ENCODE results near the gene C9.
"Not testable (repeated sequence)": the region's sequence is repeated elsewhere in the genome, so short reads cannot be mapped to it uniquely, and the experiment has no call there.

Gene C9

GRCh38 chr5:39370555-39371366 lies 6.5 kb upstream of the C9 start:
- no peak for DNase-seq

- DNase-seq: no peak
Observed at GRCh38 chr5:39369123-39369815, 5.0 kb upstream of the C9 start.

GRCh38 chr5:39368116-39368515 lies 3.8 kb upstream of the C9 start:
- no peak for DNase-seq

GRCh38 chr5:39367711-39368110 lies 3.4 kb upstream of the C9 start:
- DNase-seq: no peak

- DNase-seq: no peak
Observed at GRCh38 chr5:39363217-39363616, 1.1 kb downstream of the C9 start.

- no peak for DNase-seq
Observed at GRCh38 chr5:39362646-39363045, 1.6 kb downstream of the C9 start.

GRCh38 chr5:39361306-39361705 lies 3.0 kb downstream of the C9 start:
- no peak for DNase-seq

GRCh38 chr5:39360471-39361111 lies 3.7 kb downstream of the C9 start:
- DNase-seq: no peak

- DNase-seq: no peak
Observed at GRCh38 chr5:39356263-39356662, 8.0 kb downstream of the C9 start.

GRCh38 chr5:39355324-39355723 lies 9.0 kb downstream of the C9 start:
- no peak for DNase-seq

- no peak for DNase-seq
Observed at GRCh38 chr5:39353717-39354399, 10.4 kb downstream of the C9 start.

- no peak for DNase-seq
Observed at GRCh38 chr5:39352951-39353350, 11.3 kb downstream of the C9 start.

- no peak for DNase-seq
Observed at GRCh38 chr5:39352170-39352569, 12.1 kb downstream of the C9 start.

- no peak for DNase-seq
Observed at GRCh38 chr5:39349484-39349883, 14.8 kb downstream of the C9 start.

- no peak for DNase-seq
Observed at GRCh38 chr5:39342460-39342859, 21.8 kb downstream of the C9 start.

GRCh38 chr5:39341896-39342295 lies 22.4 kb downstream of the C9 start:
- no peak for DNase-seq

GRCh38 chr5:39340506-39340905 lies 23.8 kb downstream of the C9 start:
- DNase-seq: no peak

- DNase-seq: no peak
Observed at GRCh38 chr5:39337252-39337915, 26.9 kb downstream of the C9 start.

GRCh38 chr5:39334296-39334695 lies 30.0 kb downstream of the C9 start:
- DNase-seq: not testable (repeated sequence)

GRCh38 chr5:39333104-39333503 lies 31.2 kb downstream of the C9 start:
- no peak for DNase-seq

- DNase-seq: no peak
Observed at GRCh38 chr5:39331861-39332381, 32.4 kb downstream of the C9 start.

- DNase-seq: no peak
Observed at GRCh38 chr5:39328731-39329130, 35.6 kb downstream of the C9 start.

- DNase-seq: no peak
Observed at GRCh38 chr5:39323542-39323941, 40.8 kb downstream of the C9 start.
